ENCODE measurements around the gene WEE2. TPM values are rescaled to one million over a fixed set of nuclear protein-coding genes. Genes with fewer than 3 reads are reported as not detected.

Gene WEE2
- total RNA-seq: not detected

GRCh38 chr7:141708351-141708750 lies at the start of gene WEE2:
Gene WEE2, plus strand, starts transcription at chr7:141708353. Its CDS starts 406 bp downstream, at chr7:141708759.
- Histone ChIP-seq H3K9ac (ENCODE audit: low read depth in 2 of 2, low read length in 2 of 2) (no peak within 1 kb of the TSS), H3K27ac (no peak within 1 kb of the TSS)
- DNase-seq: no peak

GRCh38 chr7:141659501-141659900 lies 48.7 kb upstream of the WEE2 start:
- no peak for TF ChIP-seq CTCF (IDR thresholded peaks at IDR 0.05)
- no peak for DNase-seq
- H3K9me3 ChIP-seq: no peaks in the 10 kb centered on the region
- intact Hi-C loops (cut with DNase I): loop anchor here (5.0 kb wide), 1 partner anchor 78 kb away; the partner anchor contains the start of gene SSBP1
- H3K9ac ChIP-seq (ENCODE audit: low read depth in 2 of 2, low read length in 2 of 2): no peak overlapping the region
- H3K4me3 ChIP-seq: no peak overlapping the region
- no peaks in the 10 kb centered on the region for H3K27me3 ChIP-seq
- H3K27ac ChIP-seq: no peak overlapping the region
- peaks cover 8% of the 10 kb centered on the region for H3K4me1 ChIP-seq
- H3K36me3 ChIP-seq: no peaks in the 10 kb centered on the region

More at GRCh38 chr7:141708351-141708750, at the start of gene WEE2:
- H3K4me3 ChIP-seq: no peak within 1 kb of the TSS
- no peaks in the 10 kb centered on the region for H3K36me3 ChIP-seq
- no peak for TF ChIP-seq CTCF (IDR thresholded peaks at IDR 0.05)
- no peaks in the 10 kb centered on the region for H3K9me3 ChIP-seq
- intact Hi-C loops (cut with DNase I): no loop called here
- H3K27me3 ChIP-seq: no peaks in the 10 kb centered on the region
- H3K4me1 ChIP-seq: peaks cover 13% of the 10 kb centered on the region

- Histone ChIP-seq H3K9me3 (no peaks in the 10 kb centered on the region), H3K9ac (ENCODE audit: low read depth in 2 of 2, low read length in 2 of 2) (no peak overlapping the region), H3K4me3 (no peak overlapping the region), H3K36me3 (no peaks in the 10 kb centered on the region), H3K4me1 (peaks cover 8% of the 10 kb centered on the region), H3K27me3 (no peaks in the 10 kb centered on the region), H3K27ac (no peak overlapping the region)
- intact Hi-C loops (cut with DNase I): no loop called here
- TF ChIP-seq CTCF (IDR thresholded peaks at IDR 0.05): no peak
- no peak for DNase-seq
Observed at GRCh38 chr7:141660259-141660658, 47.9 kb upstream of the WEE2 start.

GRCh38 chr7:141663081-141663849 lies 44.9 kb upstream of the WEE2 start:
- Histone ChIP-seq H3K27ac (peak overlapping the region; percentile 74), H3K4me3 (no peak overlapping the region), H3K4me1 (peaks cover 8% of the 10 kb centered on the region), H3K27me3 (no peaks in the 10 kb centered on the region), H3K9ac (ENCODE audit: low read depth in 2 of 2, low read length in 2 of 2) (peak overlapping the region in 1 of 2 donors; percentile 55), H3K36me3 (no peaks in the 10 kb centered on the region), H3K9me3 (no peaks in the 10 kb centered on the region)
- DNase-seq: peak; percentile 75
- TF ChIP-seq CTCF (IDR thresholded peaks at IDR 0.05): no peak
- intact Hi-C loops (cut with DNase I): no loop called here

GRCh38 chr7:141664450-141664849 lies 43.7 kb upstream of the WEE2 start:
- no peaks in the 10 kb centered on the region for H3K9me3 ChIP-seq
- H3K36me3 ChIP-seq: no peaks in the 10 kb centered on the region
- H3K27me3 ChIP-seq: no peaks in the 10 kb centered on the region
- H3K4me3 ChIP-seq: no peak overlapping the region
- H3K9ac ChIP-seq (ENCODE audit: low read depth in 2 of 2, low read length in 2 of 2): peak overlapping the region in 1 of 2 donors; percentile 55
- no peak for TF ChIP-seq CTCF (IDR thresholded peaks at IDR 0.05)
- H3K4me1 ChIP-seq: peaks cover 8% of the 10 kb centered on the region
- H3K27ac ChIP-seq: no peak overlapping the region
- intact Hi-C loops (cut with DNase I): no loop called here
- DNase-seq: peak; percentile 57
